Measurements from ENCODE around the gene FAXDC2. TPM values are rescaled to one million over a fixed set of nuclear protein-coding genes. Genes with fewer than 3 reads are reported as not detected.
"Not testable (repeated sequence)": the region's sequence is repeated elsewhere in the genome, so short reads cannot be mapped to it uniquely, and the experiment has no call there.

FAXDC2 gene
- total RNA-seq, 1 donor from 2014 or later, result 11.4 TPM

DNA sequence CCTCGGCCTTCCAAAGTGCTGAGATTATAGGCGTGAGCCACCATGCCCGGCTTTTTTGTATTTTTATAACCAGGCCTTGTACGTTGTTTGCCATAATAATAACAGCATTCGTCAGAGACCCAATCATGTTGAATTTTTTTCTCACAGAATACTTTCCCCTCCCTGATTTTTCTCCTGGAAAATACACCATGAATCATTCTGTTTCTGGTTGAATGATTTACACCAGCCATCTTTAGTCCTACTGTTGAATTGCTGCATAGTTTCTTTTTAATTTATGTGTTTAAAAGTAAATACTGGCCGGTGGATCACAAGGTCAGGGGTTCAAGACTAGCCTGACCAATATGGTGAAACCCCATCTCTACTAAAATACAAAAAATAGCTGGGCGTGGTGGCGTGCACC, 11.5 kb upstream of the FAXDC2 start:
- no peak for DNase-seq

DNA sequence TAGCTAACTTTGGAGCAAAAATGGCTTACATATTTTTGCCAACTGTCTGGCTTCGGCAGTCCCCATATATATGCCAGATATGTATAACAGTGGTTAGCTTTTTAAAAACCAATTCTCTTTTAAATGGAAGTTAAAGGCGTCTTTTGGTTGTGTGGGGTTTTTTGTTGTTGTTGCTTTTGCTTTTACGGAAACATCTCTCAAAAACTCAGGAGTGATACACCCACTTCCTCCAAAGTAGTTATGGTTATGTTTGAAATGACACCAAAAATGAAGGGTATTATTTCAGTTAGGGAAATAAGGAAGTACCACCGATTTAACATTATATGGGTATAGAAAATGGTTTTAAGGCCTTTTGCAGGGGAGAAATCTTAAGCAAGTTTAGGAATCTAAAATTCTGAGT, 10.4 kb upstream of the FAXDC2 start:
- peak; percentile 14 for DNase-seq

DNA sequence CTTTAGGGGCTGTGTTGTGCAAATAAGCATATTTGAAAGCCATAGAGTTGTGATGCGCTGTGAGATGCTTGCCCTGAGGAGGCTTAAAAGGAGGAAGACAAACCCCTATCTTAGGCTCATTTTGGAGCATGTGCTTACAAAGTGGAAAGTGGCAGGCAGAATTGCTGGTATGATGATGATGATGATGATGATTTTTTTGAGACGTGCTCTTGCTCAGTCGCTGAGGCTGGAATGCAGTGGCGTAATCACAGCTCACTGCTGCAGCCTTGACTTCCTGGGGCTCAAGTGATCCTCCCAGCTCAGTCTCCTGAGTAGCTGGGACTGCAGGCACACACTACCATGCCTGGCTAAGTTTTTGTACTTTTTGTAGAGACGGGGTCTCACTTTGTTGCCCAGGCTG, 9.7 kb upstream of the FAXDC2 start:
- DNase-seq, result peak; percentile 43

DNA sequence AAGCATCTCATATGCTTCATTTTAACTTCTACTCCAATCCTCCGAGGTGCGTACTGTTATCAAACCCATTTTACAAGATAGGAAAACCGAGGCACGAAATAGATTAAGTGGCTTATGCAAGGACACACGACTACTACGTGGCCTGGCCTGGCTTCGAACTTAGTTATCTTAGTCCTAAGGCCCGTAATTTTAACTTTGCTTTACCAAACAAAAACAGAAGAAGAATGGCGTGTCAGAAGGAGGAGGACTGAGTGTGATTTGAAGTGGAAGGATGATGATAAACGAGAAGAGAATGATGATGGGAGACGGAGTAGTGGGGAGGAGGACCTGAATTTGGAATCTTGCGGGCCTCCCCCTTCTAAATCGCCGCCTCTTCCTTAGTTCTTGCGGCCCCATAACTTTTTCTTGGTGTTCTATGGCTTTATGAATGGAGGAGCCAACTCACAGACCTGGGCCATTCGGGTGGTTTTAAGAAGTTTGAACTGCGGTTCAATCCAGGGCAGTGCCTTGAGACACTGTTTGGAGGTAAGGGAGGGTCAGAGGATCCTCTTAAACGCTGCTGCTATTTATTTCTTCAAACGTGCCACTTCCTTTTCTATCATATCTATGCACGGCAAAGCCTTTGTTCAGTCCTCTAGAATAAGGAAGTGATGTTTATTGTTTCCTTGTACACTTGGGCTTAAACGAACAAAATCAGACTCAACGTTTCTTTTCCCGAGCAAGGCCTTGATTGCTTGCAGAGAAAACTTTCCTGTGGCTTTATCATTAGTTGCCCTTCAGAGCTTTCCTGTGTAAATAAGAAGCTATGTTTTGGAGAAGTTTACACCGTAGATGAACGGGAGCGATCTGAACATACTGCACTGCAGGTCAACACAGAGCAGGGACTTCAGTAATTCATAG, 8.8 kb upstream of the FAXDC2 start:
- DNase-seq, result peak; percentile 42

DNA sequence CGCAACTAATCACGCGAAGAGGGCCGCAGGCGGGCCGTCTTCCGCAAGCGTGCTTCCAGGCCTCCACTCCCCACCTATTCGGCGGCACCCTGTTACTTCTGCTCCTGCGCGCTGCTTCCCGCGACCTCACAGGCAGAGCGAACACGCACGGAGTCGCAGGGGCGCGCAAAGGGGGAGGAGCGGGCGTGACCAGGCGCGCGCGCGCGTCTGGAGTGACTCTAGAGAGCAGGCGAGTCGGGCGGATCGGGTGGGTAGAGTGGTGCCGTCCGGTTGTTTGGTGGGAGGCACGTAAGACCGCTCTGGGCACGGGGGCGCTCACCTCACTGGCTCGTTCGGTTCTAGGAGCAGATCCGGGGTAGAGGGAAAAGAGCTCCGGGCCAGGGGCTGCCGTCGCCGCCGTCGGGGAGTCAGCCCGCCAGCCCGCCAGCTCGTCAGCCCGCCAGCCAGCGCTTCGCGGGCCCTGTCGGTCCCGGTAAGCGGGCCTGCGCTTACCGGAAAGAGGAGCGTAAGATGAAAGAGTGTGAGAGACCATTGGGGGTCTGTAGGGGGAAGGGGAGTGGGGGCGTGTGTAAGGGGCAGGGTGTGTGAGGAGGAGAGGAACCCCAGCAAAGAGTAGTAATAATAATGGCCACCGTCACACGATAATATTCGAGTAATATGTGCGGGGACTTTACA, 8.0 kb upstream of the FAXDC2 start, which contains the start of gene CNOT8:
Gene CNOT8, plus strand, starts transcription at position 331 of the 675 bp plus-strand sequence. CDS start 4,652 bp downstream, outside the sequence.
- peak; percentile 99 for DNase-seq

DNA sequence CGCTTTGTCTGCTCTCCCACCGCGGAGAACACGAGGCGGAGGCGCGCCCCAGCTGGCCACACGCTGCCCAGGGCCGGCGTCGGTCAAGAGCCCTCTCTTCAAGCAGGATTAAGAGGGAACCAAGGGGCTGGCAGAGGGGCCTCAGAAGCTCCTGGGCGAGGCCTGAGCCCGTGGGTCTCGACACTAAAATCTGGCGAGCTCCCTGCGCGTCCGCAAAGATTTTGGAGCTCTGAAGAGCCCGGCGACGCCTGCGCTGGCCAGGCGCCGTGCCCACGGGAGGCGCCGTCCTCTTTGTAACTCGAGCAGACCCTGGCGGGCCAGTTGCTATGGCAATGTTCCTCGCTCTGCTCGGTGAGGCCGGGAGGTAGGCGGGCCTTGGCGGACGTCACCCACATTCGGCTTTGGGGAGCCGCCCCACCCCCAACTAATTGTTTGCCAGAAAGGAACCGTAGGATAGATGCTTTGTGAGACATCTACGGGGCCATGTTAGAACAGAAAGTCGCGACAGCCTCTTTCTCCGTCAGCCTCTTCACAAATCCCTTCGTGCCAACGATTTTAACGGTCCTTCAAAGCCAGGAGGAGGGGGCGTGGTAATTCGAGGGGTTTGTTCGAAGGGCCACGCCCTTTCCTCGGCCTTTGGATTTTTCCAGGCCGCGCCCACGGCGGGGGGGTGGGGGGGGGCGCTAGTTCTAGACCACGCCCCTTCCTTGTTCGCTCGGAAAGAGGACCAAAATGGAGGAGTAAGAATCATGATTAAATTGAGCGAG, 7.3 kb upstream of the FAXDC2 start:
- DNase-seq, result peak; percentile 97

DNA sequence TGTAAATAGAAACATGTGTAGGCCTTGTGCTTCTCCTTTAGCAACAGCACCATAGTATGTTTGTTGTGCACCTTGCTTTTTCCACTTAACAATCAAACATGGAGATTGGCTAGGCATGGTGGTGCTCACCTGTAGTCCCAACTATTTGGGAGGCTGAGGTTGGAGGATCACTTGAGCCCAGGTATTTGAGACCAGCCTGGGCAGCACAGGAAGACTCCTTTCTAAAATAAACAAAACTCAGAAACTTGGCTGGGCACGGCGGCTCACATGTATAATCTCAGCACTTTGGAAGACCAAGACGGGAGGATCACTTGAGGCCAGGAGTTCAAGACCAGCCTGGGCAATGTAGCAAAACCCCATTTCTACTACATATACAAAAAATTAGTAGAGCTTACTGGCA, 948 bp upstream of the FAXDC2 start:
- no peak for DNase-seq

DNA sequence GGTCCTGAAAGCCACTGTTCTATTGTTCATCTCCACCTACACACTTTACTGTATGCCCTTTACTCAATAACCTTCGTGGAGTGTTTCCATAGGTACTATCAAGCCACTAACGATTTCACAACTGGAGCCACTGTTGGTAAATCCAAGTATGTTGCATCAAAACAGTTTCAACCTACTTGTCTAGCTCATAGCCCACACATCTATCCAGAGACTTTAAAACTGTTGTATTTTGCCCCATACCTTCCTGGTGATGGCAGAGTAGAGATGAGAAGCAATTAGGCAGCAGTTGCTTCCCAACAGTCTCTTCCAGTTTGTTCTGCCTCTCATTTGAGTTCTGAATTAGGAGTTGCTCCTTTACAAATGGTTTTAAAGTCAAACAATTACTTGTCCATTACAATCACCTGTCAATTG, 607 bp downstream of the FAXDC2 start:
- DNase-seq, result no peak

DNA sequence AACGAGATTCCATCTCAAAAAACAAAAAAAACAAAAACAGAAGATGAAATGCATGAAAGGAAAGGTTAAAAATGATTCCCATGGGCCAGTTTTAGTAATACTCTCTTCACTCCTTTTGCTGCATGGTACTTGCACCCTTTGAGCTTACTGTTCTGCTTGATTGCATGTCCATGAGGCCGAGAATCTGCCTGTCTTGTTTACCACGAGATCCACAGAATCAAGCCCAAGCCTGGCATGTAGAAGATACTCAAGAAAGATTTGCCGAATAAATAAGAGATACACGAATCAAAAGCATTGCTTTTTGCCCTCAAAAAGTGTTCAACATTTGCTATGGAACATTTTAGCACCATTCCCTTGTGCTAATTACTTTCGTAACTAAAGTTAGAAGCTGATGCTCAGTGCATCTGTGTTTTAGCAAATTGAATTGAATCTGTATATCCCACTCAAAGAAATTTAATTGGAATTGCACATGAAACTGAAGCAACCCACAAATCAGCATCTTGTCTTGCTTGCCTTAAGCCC, 1.1 kb downstream of the FAXDC2 start:
- DNase-seq, result no peak

DNA sequence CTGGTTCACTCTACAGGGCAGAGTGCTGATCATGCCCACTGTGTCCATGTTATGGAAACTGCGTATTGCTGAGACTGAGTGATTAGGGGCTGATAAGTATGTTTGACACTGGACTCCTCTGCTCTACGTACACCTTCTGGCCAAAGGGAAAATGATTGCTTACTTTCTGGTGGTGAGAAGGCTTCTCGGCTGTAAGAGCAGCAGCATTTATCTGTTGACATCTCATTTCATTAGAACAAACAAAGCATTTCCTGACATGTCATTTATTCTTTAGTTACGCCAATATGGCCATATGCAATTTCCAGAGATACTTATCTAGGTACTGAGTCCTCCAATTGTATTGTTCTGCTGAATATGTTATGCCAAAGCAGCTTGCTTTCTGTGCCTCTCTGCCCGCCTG, 5.6 kb downstream of the FAXDC2 start:
- peak; percentile 35 for DNase-seq

DNA sequence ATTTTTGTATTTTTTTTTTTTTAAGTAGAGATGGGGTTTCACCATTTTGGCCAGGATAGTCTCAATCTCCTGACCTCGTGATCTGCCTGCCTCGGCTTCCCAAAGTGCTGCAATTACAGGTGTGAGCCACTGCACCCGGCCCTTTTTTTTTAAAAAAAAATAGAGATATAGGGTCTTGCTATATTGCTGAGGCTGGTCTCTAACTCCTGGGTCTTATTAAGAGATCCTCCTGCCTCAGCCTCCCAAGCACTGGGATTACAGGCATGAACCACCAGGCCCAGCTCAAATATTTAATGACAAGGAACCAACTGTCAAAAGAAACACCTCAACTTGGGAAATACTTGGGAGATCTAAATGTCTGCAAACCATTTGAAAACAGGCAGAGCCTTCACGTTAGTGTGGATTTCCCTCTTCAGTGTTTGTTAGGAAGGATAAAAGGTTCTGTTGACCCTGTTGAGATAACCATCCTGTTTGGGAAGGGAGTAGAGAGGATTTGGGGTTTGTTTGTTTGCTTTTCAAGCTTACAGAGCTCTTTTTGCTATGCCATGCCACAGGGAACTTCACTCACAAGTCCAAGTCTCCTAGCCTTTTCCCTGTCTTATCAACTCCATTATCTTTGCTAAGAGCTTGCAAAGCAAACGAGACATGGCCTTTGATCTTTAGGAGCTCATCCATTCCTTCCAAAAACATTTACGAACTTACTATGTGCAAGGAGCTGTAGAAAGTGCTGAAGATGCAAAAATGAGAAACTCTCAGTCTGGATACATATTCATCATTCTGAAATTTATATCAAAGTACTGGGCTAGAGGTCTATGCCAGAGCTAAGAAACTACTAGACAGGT, 7.5 kb downstream of the FAXDC2 start:
- DNase-seq, result no peak

DNA sequence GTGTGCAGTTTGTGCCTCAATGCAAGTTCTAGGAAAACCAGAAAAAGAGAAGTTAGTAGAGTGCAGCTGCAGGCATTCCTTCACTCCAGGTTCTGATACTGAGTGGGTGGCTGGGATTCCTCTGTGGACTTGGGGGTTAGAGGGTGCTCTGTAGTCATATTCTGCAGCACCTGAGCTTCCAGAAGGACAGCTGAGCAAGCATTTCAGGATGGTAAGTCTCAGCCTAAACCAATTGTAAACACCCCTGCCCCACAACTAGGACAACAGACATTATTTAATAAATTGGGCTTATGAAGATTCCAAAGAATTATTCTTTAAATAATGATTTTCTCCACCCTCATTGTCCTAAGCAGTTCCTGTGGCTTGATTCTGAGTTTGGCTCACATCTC, 9.1 kb downstream of the FAXDC2 start:
- no peak for DNase-seq

DNA sequence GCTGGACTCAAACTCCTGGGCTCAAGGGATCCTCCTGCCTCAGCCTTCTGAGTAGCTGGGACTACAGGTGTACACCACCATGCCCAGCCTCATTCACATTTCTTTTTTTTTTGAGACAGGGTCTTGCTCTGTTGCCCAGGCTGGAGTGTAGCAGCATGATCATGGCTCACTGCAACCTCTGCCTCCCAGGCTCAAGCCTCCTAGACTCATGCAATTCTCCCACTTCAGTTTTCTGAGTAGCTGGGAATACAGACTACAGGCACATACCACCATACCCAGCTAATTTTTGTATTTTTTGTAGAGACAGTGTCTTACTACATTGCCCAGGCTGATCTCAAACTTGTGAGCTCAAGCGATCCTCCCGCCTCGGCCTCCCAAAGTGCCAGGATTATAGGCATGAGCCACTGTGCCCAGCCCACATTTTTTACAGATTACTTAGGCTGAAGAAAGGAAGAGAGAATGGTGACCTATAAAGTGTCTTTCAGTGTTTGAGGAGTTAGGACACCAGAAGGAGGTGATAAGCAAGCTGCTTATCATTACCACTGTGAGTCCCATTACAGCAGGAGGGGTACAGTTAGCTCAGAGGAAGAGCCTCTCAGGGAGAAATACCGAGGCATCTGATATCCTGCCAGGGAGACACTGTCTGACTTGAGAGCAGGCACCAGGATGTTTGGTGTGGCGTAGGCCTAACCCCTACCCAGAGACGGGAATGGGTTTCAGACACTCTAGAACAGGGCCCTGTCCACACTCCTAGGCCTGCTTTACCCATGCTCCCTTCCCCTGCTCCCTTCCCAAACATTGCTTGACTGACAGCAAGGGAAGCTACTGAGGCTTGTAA, 9.7 kb downstream of the FAXDC2 start:
- no peak for DNase-seq

DNA sequence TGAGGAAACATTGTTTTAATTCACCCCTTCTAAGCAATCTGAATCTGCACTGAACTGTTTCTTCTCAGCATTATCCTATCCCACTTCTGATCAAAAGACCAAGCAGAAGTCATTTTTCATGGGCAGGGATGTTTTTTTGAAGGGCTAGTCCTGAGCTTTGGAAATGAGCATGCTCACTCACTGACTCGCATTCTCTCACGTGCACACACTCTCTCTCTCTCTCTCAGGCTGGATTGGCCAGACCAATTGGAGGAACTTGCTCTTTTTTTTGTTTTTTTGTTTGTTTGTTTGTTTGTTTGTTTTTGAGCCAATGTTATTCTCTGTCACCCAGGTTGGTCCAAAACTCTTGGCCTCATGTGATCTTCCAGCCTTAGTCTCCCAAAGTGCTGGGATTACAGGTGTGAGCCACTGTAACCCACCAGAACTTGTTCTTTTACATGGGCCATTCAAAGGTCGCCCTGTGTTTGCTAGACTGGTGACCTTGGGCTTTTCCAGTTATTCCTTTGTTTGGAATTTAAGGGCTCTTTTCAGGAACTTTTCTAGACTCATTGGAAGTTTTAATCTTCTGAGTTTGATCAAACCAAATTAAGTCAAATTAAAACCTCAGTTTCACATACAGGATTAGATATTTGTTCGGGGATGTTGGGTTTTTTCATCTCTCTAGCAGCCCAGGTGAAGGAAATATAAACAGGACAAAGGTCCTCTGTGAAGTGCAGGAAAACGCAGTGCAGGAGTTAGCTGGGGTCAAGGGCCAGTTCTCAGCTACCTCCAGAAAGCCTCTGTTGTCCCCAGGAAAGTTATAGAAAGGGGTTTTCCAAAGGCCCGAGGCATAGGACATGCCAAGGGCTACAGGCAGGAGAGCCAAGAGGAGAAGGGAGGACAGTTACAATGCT, 13.1 kb downstream of the FAXDC2 start:
- no peak for DNase-seq

DNA sequence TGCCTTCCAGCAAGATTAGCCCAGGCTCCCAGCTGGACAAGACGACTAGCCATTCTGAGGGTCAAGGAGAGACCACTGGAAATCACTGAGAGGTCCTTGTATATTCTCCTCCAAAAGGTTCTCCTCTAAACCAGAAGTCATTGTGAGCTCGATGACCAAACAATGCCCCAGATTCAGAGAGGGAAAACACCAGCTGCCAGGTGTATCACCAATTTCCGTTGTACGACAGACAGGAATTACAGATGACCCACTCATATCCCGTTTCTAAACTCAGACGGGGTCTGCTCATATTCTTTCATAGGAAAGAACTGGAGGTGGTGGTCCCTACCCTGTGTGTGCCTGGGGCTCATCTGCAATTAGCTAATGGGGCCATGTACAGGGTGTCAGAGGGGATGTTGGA, 14.2 kb downstream of the FAXDC2 start:
- peak; percentile 38 for DNase-seq

DNA sequence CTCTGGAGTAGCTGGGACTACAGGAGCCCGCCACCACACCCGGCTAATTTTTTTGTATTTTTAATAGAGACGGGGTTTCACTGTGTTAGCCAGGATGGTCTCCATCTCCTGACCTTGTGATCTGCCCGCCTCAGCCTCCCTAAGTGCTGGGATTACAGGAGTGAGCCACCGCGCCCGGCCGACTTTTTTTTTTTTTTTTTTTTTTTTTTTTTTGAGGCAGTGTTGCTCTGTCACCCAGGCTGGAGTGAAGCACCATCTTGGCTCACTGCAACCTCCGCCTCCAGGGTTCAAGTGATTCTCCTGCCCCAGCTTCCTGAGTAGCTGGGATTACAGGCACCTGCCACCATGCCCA, 14.7 kb downstream of the FAXDC2 start:
- DNase-seq, result not testable (repeated sequence)

DNA sequence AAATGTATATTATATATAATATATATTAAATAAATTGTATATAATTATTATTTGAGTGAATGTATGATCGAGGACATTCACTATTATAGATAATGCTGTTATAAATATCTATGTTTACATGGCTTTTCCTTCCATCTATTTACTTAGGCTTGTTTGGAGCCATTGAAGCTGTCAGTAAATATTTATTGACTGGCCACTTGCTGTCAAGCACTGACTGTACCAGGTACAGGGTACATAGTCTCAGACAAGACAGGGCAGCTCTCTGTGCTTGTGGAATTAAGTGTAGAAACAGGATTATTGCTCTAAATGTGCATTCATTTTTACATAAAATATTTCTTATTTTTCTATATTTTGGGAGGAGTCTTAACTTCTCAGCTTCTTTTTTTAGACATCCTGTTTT, 16.4 kb downstream of the FAXDC2 start:
- no peak for DNase-seq

DNA sequence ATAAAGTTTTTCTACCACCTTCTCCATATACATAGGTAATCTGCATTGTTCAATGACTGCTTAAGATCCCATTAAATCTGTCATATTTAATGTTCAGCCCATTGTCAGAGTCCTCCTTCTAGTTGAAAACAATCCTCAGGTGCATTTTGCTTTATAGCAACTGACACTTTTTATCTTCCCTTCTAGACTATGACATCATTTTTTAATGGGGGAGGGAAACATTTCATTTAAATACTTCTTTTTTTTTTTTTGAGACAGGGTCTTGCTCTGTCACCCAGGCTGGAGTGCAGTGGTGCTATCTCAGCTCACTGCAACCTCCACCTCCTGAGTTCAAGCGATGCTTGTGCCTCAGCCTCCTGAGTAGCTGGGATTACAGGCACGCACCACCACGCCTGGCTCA, 17.6 kb downstream of the FAXDC2 start:
- DNase-seq, result not testable (repeated sequence)

DNA sequence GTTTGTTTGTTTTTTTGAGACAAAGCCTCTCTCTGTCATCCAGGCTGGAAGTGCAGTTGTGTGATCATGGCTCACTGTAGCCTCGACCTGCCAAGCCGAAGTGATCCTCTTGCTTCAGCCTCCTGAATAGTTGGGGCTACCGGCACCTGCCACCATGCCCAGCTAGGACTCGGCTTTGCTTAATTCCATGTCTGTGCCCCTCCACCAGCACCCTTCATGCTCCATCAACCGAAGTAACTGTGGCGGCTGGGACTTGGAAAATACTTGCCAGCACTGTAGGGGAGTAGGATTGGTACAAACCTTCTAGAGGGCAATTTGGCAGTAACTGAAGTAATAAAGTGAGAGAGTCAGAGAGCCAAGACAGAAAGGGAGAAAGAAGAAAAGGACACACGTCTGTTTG, 19.0 kb downstream of the FAXDC2 start:
- DNase-seq, result no peak

DNA sequence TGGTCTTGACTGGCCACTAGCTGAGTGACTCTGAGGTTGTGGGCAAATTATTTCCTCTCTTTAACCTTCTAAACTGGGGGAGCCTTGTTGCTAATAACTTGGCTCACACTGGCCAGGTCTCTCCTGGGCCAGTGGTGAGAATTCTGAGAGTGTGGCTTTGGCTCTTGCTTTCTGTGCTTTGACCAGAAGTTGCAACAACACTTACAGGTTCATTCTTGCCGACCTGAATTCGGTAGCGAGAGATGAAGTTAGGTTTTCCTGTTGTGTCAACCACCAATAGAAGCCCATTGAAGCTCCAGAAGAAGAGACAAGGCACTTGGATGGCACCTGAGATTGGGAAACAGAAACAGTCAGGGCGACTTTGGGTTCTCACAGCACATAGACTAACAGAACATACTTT, 19.8 kb downstream of the FAXDC2 start:
- no peak for DNase-seq

All from dermis blood vessel endothelial cell (primary cell).